ENCODE results near the gene CDC42BPB.

CDC42BPB gene

GRCh38 chr14:102998393-102998792 lies 59.0 kb downstream of the CDC42BPB start:
- Histone ChIP-seq H3K4me3 (ENCODE audit: low read length) (no peak overlapping the region), H3K56ac (ENCODE audit: low read length) (no peak overlapping the region), H2BK15ac (replicated peaks; ENCODE audit: low read depth) (no peak overlapping the region), H2BK120ac (ENCODE audit: low read depth, low read length) (no peak overlapping the region), H4K8ac (ENCODE audit: low read depth, low read length) (no peak overlapping the region), H3K9ac (ENCODE audit: low read length) (no peak overlapping the region), H3K27ac (ENCODE audit: low read depth, low read length) (no peak overlapping the region), H3K18ac (ENCODE audit: low read length) (no peak overlapping the region), H3K79me1 (ENCODE audit: low read length) (peaks cover 2% of the 10 kb centered on the region), H3K79me2 (ENCODE audit: control insufficient read depth, insufficient read depth, low read length) (no peaks in the 10 kb centered on the region), H3K27me3 (ENCODE audit: insufficient read depth, low read length, poor library complexity) (no peaks in the 10 kb centered on the region), H3K23ac (ENCODE audit: low read length) (no peak overlapping the region), H3K4me2 (ENCODE audit: low read length) (no peak overlapping the region), H2AK5ac (ENCODE audit: low read length) (no peak overlapping the region), H3K36me3 (ENCODE audit: control insufficient read depth, insufficient read depth, low read length) (peaks cover 4% of the 10 kb centered on the region), H3K4me1 (ENCODE audit: control insufficient read depth, low read depth, low read length) (no peaks in the 10 kb centered on the region), H3K4ac (ENCODE audit: low read depth, low read length) (no peak overlapping the region), H4K5ac (ENCODE audit: low read length) (no peak overlapping the region), H2BK5ac (ENCODE audit: low read length) (no peak overlapping the region)
- no peak for DNase-seq
- no CpG with 5 or more reads among the region's 6 CpGs for WGBS (ENCODE audit: extremely low coverage, insufficient coverage, low lambda C conversion rate)

DNA sequence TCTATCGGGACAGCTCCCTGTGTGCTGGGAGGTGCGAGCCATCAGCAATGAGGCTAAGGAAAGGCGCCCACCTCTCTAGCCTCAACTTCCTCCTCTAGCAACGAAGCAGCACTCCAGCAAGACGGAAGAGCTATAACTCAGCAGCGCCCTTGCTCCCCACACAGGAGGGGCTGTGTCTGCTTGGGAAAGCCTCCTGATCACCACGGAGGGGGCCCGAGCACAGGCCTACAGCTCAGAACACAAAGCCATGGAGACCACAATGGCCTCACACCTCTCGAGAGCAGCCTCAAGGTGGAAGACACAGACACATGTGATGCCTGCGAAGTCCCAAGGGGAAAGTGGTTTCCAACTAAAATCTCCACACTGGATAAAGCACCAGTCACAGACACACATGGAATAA lies 60.4 kb downstream of the CDC42BPB start:
- no peak overlapping the region for H3K18ac ChIP-seq (ENCODE audit: low read length)
- H4K8ac ChIP-seq (ENCODE audit: low read depth, low read length): no peak overlapping the region
- no peak for DNase-seq
- peaks cover 4% of the 10 kb centered on the region for H3K36me3 ChIP-seq (ENCODE audit: control insufficient read depth, insufficient read depth, low read length)
- no peak overlapping the region for H3K4me2 ChIP-seq (ENCODE audit: low read length)
- peaks cover 2% of the 10 kb centered on the region for H3K79me1 ChIP-seq (ENCODE audit: low read length)
- H2BK15ac ChIP-seq (replicated peaks; ENCODE audit: low read depth): no peak overlapping the region
- no peak overlapping the region for H4K5ac ChIP-seq (ENCODE audit: low read length)
- WGBS (ENCODE audit: extremely low coverage, insufficient coverage, low lambda C conversion rate): no CpG with 5 or more reads among the region's 10 CpGs
- no peak overlapping the region for H2AK5ac ChIP-seq (ENCODE audit: low read length)
- H2BK120ac ChIP-seq (ENCODE audit: low read depth, low read length): no peak overlapping the region
- H3K4me3 ChIP-seq (ENCODE audit: low read length): no peak overlapping the region
- H3K4me1 ChIP-seq (ENCODE audit: control insufficient read depth, low read depth, low read length): no peaks in the 10 kb centered on the region
- H3K27me3 ChIP-seq (ENCODE audit: insufficient read depth, low read length, poor library complexity): no peaks in the 10 kb centered on the region
- H3K56ac ChIP-seq (ENCODE audit: low read length): no peak overlapping the region
- no peaks in the 10 kb centered on the region for H3K79me2 ChIP-seq (ENCODE audit: control insufficient read depth, insufficient read depth, low read length)
- H3K23ac ChIP-seq (ENCODE audit: low read length): no peak overlapping the region
- no peak overlapping the region for H3K27ac ChIP-seq (ENCODE audit: low read depth, low read length)
- no peak overlapping the region for H3K4ac ChIP-seq (ENCODE audit: low read depth, low read length)
- H3K9ac ChIP-seq (ENCODE audit: low read length): no peak overlapping the region
- no peak overlapping the region for H2BK5ac ChIP-seq (ENCODE audit: low read length)

DNA sequence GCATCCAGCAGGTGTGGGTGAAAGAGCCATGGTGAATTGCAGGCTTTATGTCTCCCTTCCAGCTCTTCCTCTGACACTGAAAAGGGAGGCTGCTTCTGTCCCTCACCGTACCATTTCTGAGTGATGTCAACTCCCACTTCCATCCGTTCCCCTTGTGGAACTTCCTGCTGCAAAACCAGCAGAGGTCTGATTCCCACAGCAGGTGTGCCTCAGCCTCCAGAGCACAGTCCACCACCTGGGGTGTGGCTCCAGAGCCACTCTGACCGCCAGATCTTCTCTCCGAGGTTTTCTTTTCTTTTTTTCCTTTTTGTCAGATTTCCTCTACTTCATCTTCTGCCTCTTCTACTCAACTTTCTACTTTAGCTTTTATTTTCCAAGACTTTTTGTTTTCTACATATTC lies 62.7 kb downstream of the CDC42BPB start:
- H3K27me3 ChIP-seq (ENCODE audit: insufficient read depth, low read length, poor library complexity): no peaks in the 10 kb centered on the region
- no peak overlapping the region for H3K9ac ChIP-seq (ENCODE audit: low read length)
- H2BK120ac ChIP-seq (ENCODE audit: low read depth, low read length): no peak overlapping the region
- WGBS (ENCODE audit: extremely low coverage, insufficient coverage, low lambda C conversion rate): no CpG with 5 or more reads among the region's 4 CpGs
- no peak overlapping the region for H3K27ac ChIP-seq (ENCODE audit: low read depth, low read length)
- H3K56ac ChIP-seq (ENCODE audit: low read length): no peak overlapping the region
- no peak overlapping the region for H2BK15ac ChIP-seq (replicated peaks; ENCODE audit: low read depth)
- no peak overlapping the region for H2BK5ac ChIP-seq (ENCODE audit: low read length)
- H3K4me3 ChIP-seq (ENCODE audit: low read length): no peak overlapping the region
- H3K18ac ChIP-seq (ENCODE audit: low read length): no peak overlapping the region
- no peak overlapping the region for H4K8ac ChIP-seq (ENCODE audit: low read depth, low read length)
- H3K79me2 ChIP-seq (ENCODE audit: control insufficient read depth, insufficient read depth, low read length): no peaks in the 10 kb centered on the region
- no peak overlapping the region for H3K23ac ChIP-seq (ENCODE audit: low read length)
- H3K4me2 ChIP-seq (ENCODE audit: low read length): no peak overlapping the region
- no peak overlapping the region for H4K5ac ChIP-seq (ENCODE audit: low read length)
- H3K4ac ChIP-seq (ENCODE audit: low read depth, low read length): no peak overlapping the region
- H3K79me1 ChIP-seq (ENCODE audit: low read length): peaks cover 5% of the 10 kb centered on the region
- peaks cover 2% of the 10 kb centered on the region for H3K36me3 ChIP-seq (ENCODE audit: control insufficient read depth, insufficient read depth, low read length)
- no peak overlapping the region for H2AK5ac ChIP-seq (ENCODE audit: low read length)
- DNase-seq: no peak
- no peaks in the 10 kb centered on the region for H3K4me1 ChIP-seq (ENCODE audit: control insufficient read depth, low read depth, low read length)

GRCh38 chr14:102993523-102993922 lies 63.8 kb downstream of the CDC42BPB start:
- Histone ChIP-seq H3K9ac (ENCODE audit: low read length) (no peak overlapping the region), H3K18ac (ENCODE audit: low read length) (no peak overlapping the region), H3K27ac (ENCODE audit: low read depth, low read length) (no peak overlapping the region), H3K56ac (ENCODE audit: low read length) (no peak overlapping the region), H2BK120ac (ENCODE audit: low read depth, low read length) (no peak overlapping the region), H3K79me2 (ENCODE audit: control insufficient read depth, insufficient read depth, low read length) (no peaks in the 10 kb centered on the region), H3K4me2 (ENCODE audit: low read length) (no peak overlapping the region), H2BK15ac (replicated peaks; ENCODE audit: low read depth) (no peak overlapping the region), H4K8ac (ENCODE audit: low read depth, low read length) (no peak overlapping the region), H3K36me3 (ENCODE audit: control insufficient read depth, insufficient read depth, low read length) (peaks cover 2% of the 10 kb centered on the region), H3K4me1 (ENCODE audit: control insufficient read depth, low read depth, low read length) (no peaks in the 10 kb centered on the region), H2BK5ac (ENCODE audit: low read length) (no peak overlapping the region), H3K23ac (ENCODE audit: low read length) (no peak overlapping the region), H4K5ac (ENCODE audit: low read length) (no peak overlapping the region), H2AK5ac (ENCODE audit: low read length) (no peak overlapping the region), H3K79me1 (ENCODE audit: low read length) (peaks cover 5% of the 10 kb centered on the region), H3K4me3 (ENCODE audit: low read length) (no peak overlapping the region), H3K27me3 (ENCODE audit: insufficient read depth, low read length, poor library complexity) (no peaks in the 10 kb centered on the region), H3K4ac (ENCODE audit: low read depth, low read length) (no peak overlapping the region)
- DNase-seq: no peak
- no CpG with 5 or more reads among the region's 3 CpGs for WGBS (ENCODE audit: extremely low coverage, insufficient coverage, low lambda C conversion rate)

GRCh38 chr14:102991376-102991775 lies 66.0 kb downstream of the CDC42BPB start:
- H3K4me3 ChIP-seq (ENCODE audit: low read length): no peak overlapping the region
- H2BK15ac ChIP-seq (replicated peaks; ENCODE audit: low read depth): no peak overlapping the region
- H3K36me3 ChIP-seq (ENCODE audit: control insufficient read depth, insufficient read depth, low read length): peaks cover 2% of the 10 kb centered on the region
- no peaks in the 10 kb centered on the region for H3K27me3 ChIP-seq (ENCODE audit: insufficient read depth, low read length, poor library complexity)
- H3K79me1 ChIP-seq (ENCODE audit: low read length): peaks cover 8% of the 10 kb centered on the region
- no peak overlapping the region for H3K27ac ChIP-seq (ENCODE audit: low read depth, low read length)
- no peak overlapping the region for H3K18ac ChIP-seq (ENCODE audit: low read length)
- H3K23ac ChIP-seq (ENCODE audit: low read length): no peak overlapping the region
- no peak overlapping the region for H3K4ac ChIP-seq (ENCODE audit: low read depth, low read length)
- no CpG with 5 or more reads among the region's 3 CpGs for WGBS (ENCODE audit: extremely low coverage, insufficient coverage, low lambda C conversion rate)
- H3K4me2 ChIP-seq (ENCODE audit: low read length): no peak overlapping the region
- H3K56ac ChIP-seq (ENCODE audit: low read length): no peak overlapping the region
- H3K9ac ChIP-seq (ENCODE audit: low read length): no peak overlapping the region
- H3K79me2 ChIP-seq (ENCODE audit: control insufficient read depth, insufficient read depth, low read length): no peaks in the 10 kb centered on the region
- no peaks in the 10 kb centered on the region for H3K4me1 ChIP-seq (ENCODE audit: control insufficient read depth, low read depth, low read length)
- no peak for DNase-seq
- H2AK5ac ChIP-seq (ENCODE audit: low read length): no peak overlapping the region
- H4K5ac ChIP-seq (ENCODE audit: low read length): no peak overlapping the region
- no peak overlapping the region for H2BK120ac ChIP-seq (ENCODE audit: low read depth, low read length)
- no peak overlapping the region for H4K8ac ChIP-seq (ENCODE audit: low read depth, low read length)
- H2BK5ac ChIP-seq (ENCODE audit: low read length): no peak overlapping the region

DNA sequence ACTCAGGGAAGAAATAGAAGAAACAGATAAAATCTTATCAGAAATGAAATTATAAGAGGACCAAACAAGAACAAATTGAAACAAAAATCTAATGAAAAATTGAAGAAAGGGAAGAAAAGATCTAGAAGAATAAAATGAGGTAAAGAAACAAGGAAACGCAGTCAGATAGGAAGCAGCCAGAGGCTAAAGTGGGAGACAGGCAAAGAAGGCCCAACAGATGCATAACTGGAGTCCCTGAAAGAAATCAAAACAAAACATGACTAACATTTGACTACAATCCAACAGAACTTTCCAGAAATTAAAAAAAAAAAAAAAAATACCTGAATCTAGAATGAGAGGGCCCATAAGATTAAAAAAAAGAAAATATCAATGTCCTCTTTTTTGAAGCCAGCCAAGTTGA lies 69.3 kb downstream of the CDC42BPB start:
- H3K4me3 ChIP-seq (ENCODE audit: low read length): no peak overlapping the region
- no peak overlapping the region for H3K56ac ChIP-seq (ENCODE audit: low read length)
- H3K18ac ChIP-seq (ENCODE audit: low read length): no peak overlapping the region
- no peak overlapping the region for H3K4me2 ChIP-seq (ENCODE audit: low read length)
- H2BK15ac ChIP-seq (replicated peaks; ENCODE audit: low read depth): no peak overlapping the region
- no peak for DNase-seq
- no peak overlapping the region for H2BK5ac ChIP-seq (ENCODE audit: low read length)
- no peak overlapping the region for H3K23ac ChIP-seq (ENCODE audit: low read length)
- H3K9ac ChIP-seq (ENCODE audit: low read length): no peak overlapping the region
- no peak overlapping the region for H3K4ac ChIP-seq (ENCODE audit: low read depth, low read length)
- no CpG with 5 or more reads among the region's 1 CpG for WGBS (ENCODE audit: extremely low coverage, insufficient coverage, low lambda C conversion rate)
- H4K8ac ChIP-seq (ENCODE audit: low read depth, low read length): no peak overlapping the region
- no peak overlapping the region for H3K27ac ChIP-seq (ENCODE audit: low read depth, low read length)
- no peaks in the 10 kb centered on the region for H3K27me3 ChIP-seq (ENCODE audit: insufficient read depth, low read length, poor library complexity)
- peaks cover 8% of the 10 kb centered on the region for H3K79me1 ChIP-seq (ENCODE audit: low read length)
- H4K5ac ChIP-seq (ENCODE audit: low read length): no peak overlapping the region
- H3K4me1 ChIP-seq (ENCODE audit: control insufficient read depth, low read depth, low read length): no peaks in the 10 kb centered on the region
- no peaks in the 10 kb centered on the region for H3K79me2 ChIP-seq (ENCODE audit: control insufficient read depth, insufficient read depth, low read length)
- H2AK5ac ChIP-seq (ENCODE audit: low read length): no peak overlapping the region
- no peak overlapping the region for H2BK120ac ChIP-seq (ENCODE audit: low read depth, low read length)
- H3K36me3 ChIP-seq (ENCODE audit: control insufficient read depth, insufficient read depth, low read length): peaks cover 2% of the 10 kb centered on the region

All from mesendoderm (in vitro differentiated cells).